Measurements from ENCODE around the gene PPP1R12B.
"Not testable (repeated sequence)": the region's sequence is repeated elsewhere in the genome, so short reads cannot be mapped to it uniquely, and the experiment has no call there.

The PPP1R12B gene

GRCh38 chr1:202540014-202540413 lies 191.5 kb downstream of the PPP1R12B start:
- DNase-seq, result no peak

GRCh38 chr1:202540448-202540847 lies 191.9 kb downstream of the PPP1R12B start:
- DNase-seq, result no peak

DNA sequence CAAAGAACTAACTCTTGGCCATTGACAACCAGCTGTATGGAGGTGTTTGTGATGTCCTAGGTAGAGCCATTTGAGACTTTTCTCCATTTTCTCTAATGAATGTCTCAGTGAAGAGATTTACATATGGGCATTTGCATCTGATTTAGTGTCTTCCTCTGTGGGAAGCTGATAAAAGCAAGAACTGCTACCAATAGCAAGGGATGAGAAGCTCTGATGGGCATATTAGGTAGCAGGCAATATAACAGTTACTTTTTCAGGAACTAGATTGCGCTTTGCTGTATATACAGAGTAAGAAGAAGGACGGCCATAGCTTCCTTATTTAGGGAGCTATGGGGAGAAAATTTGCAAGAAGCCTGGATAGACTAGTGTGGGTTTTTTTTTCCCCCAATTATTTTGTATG lies 192.4 kb downstream of the PPP1R12B start:
- not testable (repeated sequence) for DNase-seq

GRCh38 chr1:202542415-202542814 lies 193.9 kb downstream of the PPP1R12B start:
- not testable (repeated sequence) for DNase-seq

- DNase-seq, result not testable (repeated sequence)
Observed at GRCh38 chr1:202543537-202543936, 195.0 kb downstream of the PPP1R12B start.

DNA sequence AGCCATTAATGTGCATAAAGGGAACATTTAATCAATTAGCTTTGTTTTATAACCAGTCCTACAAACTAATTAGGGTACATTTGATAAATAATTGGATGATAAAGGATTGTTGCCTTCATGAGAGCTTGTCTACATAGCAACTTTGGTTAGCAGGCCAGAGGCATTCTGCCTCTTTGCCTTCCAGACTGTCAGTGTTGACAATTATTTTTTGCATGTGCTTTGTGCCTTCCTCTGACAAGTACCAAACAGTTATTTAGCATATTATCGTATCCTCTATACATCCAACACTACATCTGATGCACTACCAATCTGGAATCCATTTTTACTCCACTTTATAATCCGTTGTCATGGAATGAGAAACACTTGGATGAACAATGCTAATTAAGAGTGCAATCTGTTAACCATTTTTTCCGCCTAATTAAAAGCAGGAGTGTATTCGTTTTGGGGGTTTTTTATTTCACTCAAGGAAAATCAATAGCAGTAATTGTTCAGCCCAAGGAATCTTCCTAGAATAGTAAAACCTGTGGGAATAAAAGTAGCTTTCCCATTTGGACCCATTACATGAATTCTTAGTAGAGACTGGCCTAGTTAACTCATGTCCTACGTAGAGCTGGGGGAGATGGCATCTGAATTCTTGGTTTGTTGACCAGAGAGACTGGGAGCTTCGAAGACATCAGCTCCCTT lies 196.4 kb downstream of the PPP1R12B start:
- peak; percentile 49 for DNase-seq

DNA sequence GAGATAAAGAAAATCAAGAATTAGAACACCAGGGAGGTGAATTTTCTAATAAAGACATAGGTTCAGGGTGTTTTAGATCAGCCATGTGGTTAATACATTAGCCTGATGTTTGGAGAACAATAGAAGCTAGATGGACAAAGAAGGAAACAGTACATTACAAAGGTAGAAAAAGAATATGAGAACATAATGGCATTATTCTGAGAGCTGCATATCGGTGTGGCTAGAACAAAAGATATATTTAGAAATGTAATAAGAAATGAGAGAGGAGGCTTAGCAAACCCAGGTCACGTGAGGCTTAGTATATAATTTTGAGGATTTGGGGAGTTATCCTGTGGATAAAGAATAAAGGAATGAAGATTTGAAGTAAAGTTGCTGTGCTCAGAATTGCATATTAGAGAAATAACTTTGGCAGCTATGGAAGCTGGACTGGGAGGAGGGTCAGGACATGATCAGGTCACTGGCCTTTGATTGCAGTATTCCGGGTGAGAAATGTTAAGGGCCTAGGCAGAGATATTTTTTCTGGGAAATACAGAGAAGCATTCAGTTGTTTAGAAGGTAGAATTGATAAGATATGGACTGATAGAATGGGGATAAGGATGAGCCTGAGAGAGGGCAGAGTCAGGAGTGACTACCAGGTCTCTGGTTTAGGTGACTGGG lies 197.3 kb downstream of the PPP1R12B start:
- not testable (repeated sequence) for DNase-seq

GRCh38 chr1:202546377-202546776 lies 197.9 kb downstream of the PPP1R12B start:
- not testable (repeated sequence) for DNase-seq

- not testable (repeated sequence) for DNase-seq
Observed at GRCh38 chr1:202546796-202547195, 198.3 kb downstream of the PPP1R12B start.

GRCh38 chr1:202547215-202547614 lies 198.7 kb downstream of the PPP1R12B start:
- DNase-seq, result no peak

DNA sequence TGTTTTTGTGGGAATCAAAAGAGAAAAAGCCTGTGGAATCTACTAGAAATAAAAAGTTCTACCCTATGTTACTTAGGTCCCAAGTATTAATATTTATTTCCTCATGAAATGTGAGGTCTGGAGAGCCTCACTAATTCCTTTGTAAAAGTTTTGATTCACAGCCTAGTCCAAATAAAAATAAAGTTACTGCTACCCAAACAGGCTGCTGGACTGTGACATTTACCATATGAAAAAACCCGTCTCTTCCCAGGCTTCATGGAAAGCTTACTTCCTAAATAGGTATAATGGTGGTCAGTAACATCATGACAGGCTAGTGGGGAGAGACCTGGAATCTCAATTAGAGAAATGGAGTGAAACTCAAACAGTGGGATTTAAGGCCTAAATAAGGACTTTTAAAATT lies 201.6 kb downstream of the PPP1R12B start:
- not testable (repeated sequence) for DNase-seq

GRCh38 chr1:202551683-202552082 lies 203.2 kb downstream of the PPP1R12B start:
- peak; percentile 82 for DNase-seq

GRCh38 chr1:202552615-202553014 lies 204.1 kb downstream of the PPP1R12B start:
- DNase-seq, result not testable (repeated sequence)

DNA sequence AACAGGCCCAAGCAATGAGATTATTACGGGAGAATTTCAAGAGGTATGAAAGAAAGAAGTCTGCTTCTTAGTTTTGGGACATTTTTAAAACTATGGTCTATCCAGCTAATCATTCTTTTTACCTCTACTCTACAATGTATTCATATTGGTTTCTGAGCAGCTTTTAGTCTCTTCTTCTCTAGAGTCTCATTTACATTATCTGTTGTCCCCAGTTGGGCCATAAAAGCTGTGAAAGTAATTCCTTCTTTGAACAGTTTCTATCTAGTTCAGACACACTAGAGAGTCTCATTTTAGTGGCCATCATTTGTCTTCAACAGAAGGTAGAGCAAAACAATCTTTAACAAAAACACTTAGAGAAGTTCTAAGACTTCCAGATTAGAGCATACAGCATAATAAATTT lies 204.6 kb downstream of the PPP1R12B start:
- not testable (repeated sequence) for DNase-seq

DNA sequence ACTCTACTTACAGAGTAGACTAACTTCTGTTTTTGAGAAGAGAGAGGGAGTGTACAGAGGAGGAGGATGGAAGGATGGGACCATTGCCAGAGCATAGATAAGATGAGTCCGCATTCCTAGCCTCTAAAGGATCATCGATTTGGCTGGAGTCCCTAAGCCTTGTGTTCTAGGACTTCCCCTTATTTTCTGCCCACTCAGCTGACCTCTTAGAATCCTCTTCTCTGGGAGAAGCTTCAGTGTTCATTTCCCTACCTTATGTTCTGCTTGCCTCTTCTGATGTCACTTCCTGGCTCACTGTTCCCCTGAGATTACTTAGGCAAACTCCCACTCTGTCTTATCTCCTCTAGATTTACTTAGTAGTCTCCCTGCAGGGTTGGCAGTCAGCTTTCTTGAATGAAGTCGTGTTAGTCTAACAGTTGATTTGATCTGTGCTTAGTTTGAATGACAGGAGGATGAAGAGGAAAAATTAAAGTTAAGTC lies 205.1 kb downstream of the PPP1R12B start:
- no peak for DNase-seq

GRCh38 chr1:202554619-202555018 lies 206.1 kb downstream of the PPP1R12B start:
- DNase-seq, result not testable (repeated sequence)

DNA sequence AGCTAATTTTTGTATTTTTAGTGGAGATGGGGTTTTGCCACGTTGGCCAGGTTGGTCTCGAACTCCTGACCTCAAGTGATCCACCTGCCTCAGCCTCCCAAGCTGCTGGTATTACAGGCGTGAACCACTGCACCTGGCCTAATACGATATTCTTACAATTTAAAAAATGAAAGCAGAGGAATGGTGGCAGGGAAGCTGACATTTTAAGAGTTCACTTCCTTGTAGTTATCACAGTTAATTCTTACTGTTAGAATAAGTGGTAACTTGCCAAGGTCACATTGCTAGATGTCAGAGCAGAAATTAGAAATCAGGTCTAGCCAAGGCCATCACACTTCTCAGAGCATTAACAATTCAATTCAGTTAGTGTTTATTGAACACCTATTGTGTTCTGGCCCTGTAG lies 207.5 kb downstream of the PPP1R12B start:
- DNase-seq, result not testable (repeated sequence)

DNA sequence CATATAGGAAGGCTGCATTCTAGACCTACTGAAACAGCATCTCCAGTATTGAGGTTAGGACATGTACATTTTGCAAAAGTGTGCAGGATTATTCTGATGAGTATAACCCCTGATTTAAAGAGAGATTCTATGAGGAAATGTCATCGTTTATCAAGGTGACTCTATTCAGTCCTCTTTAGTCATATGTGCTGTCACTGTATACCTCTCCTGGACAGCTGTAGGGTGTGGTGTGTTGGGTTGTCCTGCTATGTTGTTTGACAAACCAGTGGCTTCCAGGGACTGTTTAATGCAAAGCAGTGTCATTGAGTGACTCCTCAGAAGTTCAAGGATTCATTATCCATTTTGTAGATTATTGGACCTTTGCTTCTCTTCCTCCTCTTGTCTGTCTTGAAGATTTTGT lies 209.2 kb downstream of the PPP1R12B start:
- DNase-seq, result not testable (repeated sequence)

GRCh38 chr1:202561240-202561639 lies 212.7 kb downstream of the PPP1R12B start:
- DNase-seq, result no peak

GRCh38 chr1:202561726-202562443 lies 213.4 kb downstream of the PPP1R12B start:
- no peak for DNase-seq

GRCh38 chr1:202562444-202563060 lies 214.1 kb downstream of the PPP1R12B start:
- DNase-seq, result no peak

DNA sequence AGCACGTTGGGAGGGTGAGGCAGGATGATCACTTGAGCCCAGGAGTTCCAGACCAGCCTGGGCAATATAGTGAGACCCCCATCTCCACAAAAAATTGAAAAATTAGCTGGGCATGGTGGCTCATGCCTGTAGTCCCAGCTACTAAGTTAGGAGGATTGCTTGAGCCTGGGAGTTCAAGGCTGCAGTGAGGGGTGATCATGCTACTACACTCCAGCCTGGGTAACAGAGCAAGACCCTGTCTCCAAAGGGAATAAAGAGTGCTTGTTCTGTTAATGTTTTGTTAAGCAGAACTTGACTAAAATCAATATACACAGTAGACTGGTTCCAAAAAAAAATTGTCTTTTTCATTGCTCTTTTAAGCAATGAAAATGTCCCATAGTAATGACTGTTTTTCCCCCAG lies 215.3 kb downstream of the PPP1R12B start:
- no peak for DNase-seq

GRCh38 chr1:202564958-202565495 lies 216.5 kb downstream of the PPP1R12B start:
- no peak for DNase-seq

All from DMS79 treated with DMSO at 0.1 percent for 48 hours (cell line).